SU-DHL-6 (cell line): ENCODE measurements around the gene ZNF212.
"Not testable (repeated sequence)": the region's sequence is repeated elsewhere in the genome, so short reads cannot be mapped to it uniquely, and the experiment has no call there.

Source experiments
- H2AFZ ChIP-seq: fragments of 200-600 bp; sonication (generic); 2 replicates; pipeline ENCODE4 v1.6.1; 2014; ENCODE audit warnings: low read depth, mild to moderate bottlenecking, moderate library complexity, mixed read lengths, antibody characterized with exemption, low read length; ENCODE audit not compliant: severe bottlenecking
- H3F3A ChIP-seq: fragments of 200-600 bp; shearing (Covaris generic); 2 replicates; pipeline ENCODE4 v1.6.0; 2016; ENCODE audit warnings: antibody characterized with exemption, mild to moderate bottlenecking; ENCODE audit not compliant: insufficient read depth
- H3K27ac ChIP-seq: fragments of 200-600 bp; sonication (generic); 2 replicates; pipeline ENCODE4 v1.5.1; 2016; ENCODE audit warnings: low read depth, mild to moderate bottlenecking, low read length, moderate library complexity, mixed read lengths
- H3K27me3 ChIP-seq: fragments of 200-600 bp; sonication (generic), shearing (Covaris generic); 2 replicates; pipeline ENCODE4 v1.6.0; 2014; ENCODE audit warnings: mild to moderate bottlenecking, low read length
- H3K36me3 ChIP-seq: fragments of 200-600 bp; sonication (generic); 2 replicates; pipeline ENCODE4 v1.6.1; 2014; ENCODE audit warnings: mild to moderate bottlenecking, low read length, mixed read lengths
- H3K4me2 ChIP-seq: fragments of 300-600, 200-600 bp; shearing (Covaris generic), sonication (generic); 2 replicates; pipeline ENCODE4 v1.6.0; 2014; ENCODE audit warnings: low read length, low read depth, mild to moderate bottlenecking; ENCODE audit not compliant: poor library complexity, severe bottlenecking
- H3K4me3 ChIP-seq: fragments of 200-600 bp; sonication (generic); 2 replicates; pipeline ENCODE4 v1.5.1; 2014; ENCODE audit warnings: antibody characterized with exemption, low read length, mild to moderate bottlenecking, mixed read lengths; ENCODE audit not compliant: insufficient read depth, poor library complexity, severe bottlenecking
- H3K79me2 ChIP-seq: fragments of 200-600 bp; sonication (generic); 2 replicates; pipeline ENCODE4 v1.6.1; 2014; ENCODE audit warnings: mild to moderate bottlenecking, low read length, moderate library complexity; ENCODE audit not compliant: insufficient read depth
- H3K9ac ChIP-seq: fragments of 200-600 bp; sonication (generic); 2 replicates; pipeline ENCODE4 v1.7.0; 2014; ENCODE audit warnings: mild to moderate bottlenecking, low read length
- H3K9me2 ChIP-seq: fragments of 200-600 bp; sonication (generic); replicated peaks from 2 replicates; pipeline ENCODE4 v1.6.1; 2014; ENCODE audit warnings: low read length; ENCODE audit not compliant: insufficient read depth
- H3K9me3 ChIP-seq: fragments of 200-600 bp; sonication (generic); 2 replicates; pipeline ENCODE4 v1.6.1; 2014; ENCODE audit warnings: low read length, mixed read lengths; ENCODE audit not compliant: insufficient read depth
- H4K20me1 ChIP-seq: fragments of 200-600 bp; sonication (generic); 2 replicates; pipeline ENCODE4 v1.6.1; 2014; ENCODE audit warnings: low read depth, mild to moderate bottlenecking, antibody characterized with exemption, low read length, moderate library complexity, mixed read lengths
- EZH2phosphoT487 ChIP-seq: fragments of 200-600 bp; sonication (generic), shearing (Covaris generic); conservative IDR thresholded peaks from 2 replicates; pipeline ENCODE4 v1.6.1; 2018; ENCODE audit warnings: mild to moderate bottlenecking, antibody characterized with exemption, low read length, moderate library complexity, mixed read lengths
- TF ChIP-seq, protein P1 (sequence below): fragments of 200-600 bp; sonication (generic); IDR thresholded peaks from one replicate; pipeline ENCODE4 v1.5.1; 2017; ENCODE audit warnings: antibody characterized with exemption, mild to moderate bottlenecking, low read length, moderate library complexity; ENCODE audit not compliant: insufficient read depth, poor library complexity, severe bottlenecking

Gene ZNF212

DNA sequence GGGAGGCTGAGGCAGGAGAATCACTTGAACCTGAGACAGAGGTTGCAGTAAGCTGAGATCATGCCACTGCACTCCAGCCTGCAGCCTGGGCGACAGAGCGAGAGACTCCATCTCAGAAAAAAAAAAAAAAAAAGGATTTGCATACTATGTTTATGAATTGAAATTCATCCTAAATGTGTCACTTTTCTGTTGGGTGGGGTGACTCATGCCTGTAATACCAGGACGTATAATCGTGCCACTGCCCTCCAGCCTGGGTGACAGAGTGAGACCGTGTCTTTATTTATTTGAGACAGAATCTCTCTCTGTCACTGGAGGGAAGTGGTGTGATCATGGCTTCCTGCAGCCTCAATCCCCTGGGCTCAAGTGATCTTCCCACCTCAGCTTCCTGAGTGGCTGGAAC lies 5.8 kb downstream of the ZNF212 start:
- Histone ChIP-seq H3K36me3 (no peaks in the 10 kb centered on the region), H3K9me2 (no peaks in the 10 kb centered on the region), H3K9me3 (no peaks in the 10 kb centered on the region), H3K4me3 (no peak overlapping the region), H2AFZ (no peak overlapping the region), H3F3A (no peaks in the 10 kb centered on the region), H3K27ac (no peak overlapping the region), H3K79me2 (peaks cover 52% of the 10 kb centered on the region), H3K27me3 (no peaks in the 10 kb centered on the region), H3K4me2 (no peak overlapping the region), H3K9ac (no peak overlapping the region), H4K20me1 (no peaks in the 10 kb centered on the region)
- TF ChIP-seq, protein P1, sequence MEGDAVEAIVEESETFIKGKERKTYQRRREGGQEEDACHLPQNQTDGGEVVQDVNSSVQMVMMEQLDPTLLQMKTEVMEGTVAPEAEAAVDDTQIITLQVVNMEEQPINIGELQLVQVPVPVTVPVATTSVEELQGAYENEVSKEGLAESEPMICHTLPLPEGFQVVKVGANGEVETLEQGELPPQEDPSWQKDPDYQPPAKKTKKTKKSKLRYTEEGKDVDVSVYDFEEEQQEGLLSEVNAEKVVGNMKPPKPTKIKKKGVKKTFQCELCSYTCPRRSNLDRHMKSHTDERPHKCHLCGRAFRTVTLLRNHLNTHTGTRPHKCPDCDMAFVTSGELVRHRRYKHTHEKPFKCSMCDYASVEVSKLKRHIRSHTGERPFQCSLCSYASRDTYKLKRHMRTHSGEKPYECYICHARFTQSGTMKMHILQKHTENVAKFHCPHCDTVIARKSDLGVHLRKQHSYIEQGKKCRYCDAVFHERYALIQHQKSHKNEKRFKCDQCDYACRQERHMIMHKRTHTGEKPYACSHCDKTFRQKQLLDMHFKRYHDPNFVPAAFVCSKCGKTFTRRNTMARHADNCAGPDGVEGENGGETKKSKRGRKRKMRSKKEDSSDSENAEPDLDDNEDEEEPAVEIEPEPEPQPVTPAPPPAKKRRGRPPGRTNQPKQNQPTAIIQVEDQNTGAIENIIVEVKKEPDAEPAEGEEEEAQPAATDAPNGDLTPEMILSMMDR = no peak
- TF ChIP-seq EZH2phosphoT487 = no peak

DNA sequence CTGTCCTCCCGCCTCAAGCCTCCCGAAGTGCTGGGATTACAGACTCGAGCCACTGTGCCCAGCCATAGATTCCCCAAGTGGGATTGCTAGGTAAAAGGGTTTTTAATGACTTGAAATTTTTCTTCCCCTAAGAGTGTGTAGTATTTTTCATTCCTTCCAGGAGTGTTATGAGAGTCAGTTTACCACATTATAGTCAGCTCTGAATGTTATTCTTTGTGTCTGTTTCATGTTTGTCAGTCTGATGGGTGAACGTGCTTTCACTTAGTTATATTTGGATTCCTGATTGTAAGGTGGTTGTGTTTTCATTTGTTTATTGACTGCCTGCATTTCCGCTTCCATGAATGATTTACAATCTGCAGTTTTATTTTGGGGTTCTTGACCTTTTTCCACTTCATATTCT lies 6.3 kb downstream of the ZNF212 start:
- H3K27me3 ChIP-seq = no peaks in the 10 kb centered on the region
- H3K4me2 ChIP-seq = no peak overlapping the region
- H3K27ac ChIP-seq = no peak overlapping the region
- H3K4me3 ChIP-seq = no peak overlapping the region
- H3K9ac ChIP-seq = no peak overlapping the region
- no peak overlapping the region for H2AFZ ChIP-seq
- H3K79me2 ChIP-seq = peaks cover 47% of the 10 kb centered on the region
- no peaks in the 10 kb centered on the region for H3K9me3 ChIP-seq
- TF ChIP-seq, protein P1 = no peak
- no peak for TF ChIP-seq EZH2phosphoT487
- no peaks in the 10 kb centered on the region for H3K36me3 ChIP-seq
- no peaks in the 10 kb centered on the region for H4K20me1 ChIP-seq
- no peaks in the 10 kb centered on the region for H3F3A ChIP-seq
- no peaks in the 10 kb centered on the region for H3K9me2 ChIP-seq

DNA sequence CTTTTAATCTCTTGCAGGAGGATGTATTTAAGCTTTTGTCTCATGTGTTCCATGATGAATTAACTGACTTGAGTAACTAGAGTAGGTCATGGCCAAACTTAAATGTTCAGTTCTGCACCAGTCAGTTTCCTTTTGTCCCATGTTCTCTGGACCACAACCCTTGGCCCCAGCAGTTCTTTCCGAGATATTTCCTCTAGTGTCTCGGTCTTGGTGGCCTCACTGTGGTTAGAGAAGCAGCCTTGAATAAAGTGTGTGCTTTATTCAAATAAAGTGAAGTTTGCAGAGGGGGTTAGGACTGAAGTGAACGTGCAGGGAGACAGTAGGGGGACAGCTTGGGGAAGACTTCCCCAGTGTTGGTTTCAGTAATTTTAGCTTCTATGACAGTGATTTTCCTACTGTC lies 9.3 kb downstream of the ZNF212 start:
- Histone ChIP-seq H3K9me2 (no peaks in the 10 kb centered on the region), H2AFZ (no peak overlapping the region), H3K27ac (no peak overlapping the region), H3K27me3 (no peaks in the 10 kb centered on the region), H3K4me2 (no peak overlapping the region), H3K79me2 (peaks cover 32% of the 10 kb centered on the region), H3K36me3 (0 out of 2 replicates have a peak, but pooled peaks cover 7% of the 10 kb centered on the region), H3K9ac (no peak overlapping the region), H3K4me3 (no peak overlapping the region), H3F3A (no peaks in the 10 kb centered on the region), H4K20me1 (no peaks in the 10 kb centered on the region), H3K9me3 (no peaks in the 10 kb centered on the region)
- TF ChIP-seq EZH2phosphoT487 = no peak
- TF ChIP-seq, protein P1 = no peak

GRCh38 chr7:149250151-149250550 lies 10.7 kb downstream of the ZNF212 start:
- not testable (repeated sequence) for H4K20me1 ChIP-seq, H3K4me2 ChIP-seq, H3K9me3 ChIP-seq, H3K9ac ChIP-seq, H3K9me2 ChIP-seq, H3K27me3 ChIP-seq, H3F3A ChIP-seq, H3K27ac ChIP-seq, H2AFZ ChIP-seq, H3K4me3 ChIP-seq
- Histone ChIP-seq H3K36me3 (0 out of 2 replicates have a peak, but pooled peaks cover 10% of the 10 kb centered on the region), H3K79me2 (peaks cover 26% of the 10 kb centered on the region)

GRCh38 chr7:149251518-149251917 lies 12.1 kb downstream of the ZNF212 start:
- H3K9ac ChIP-seq, H3K27me3 ChIP-seq, H2AFZ ChIP-seq, H4K20me1 ChIP-seq, H3K9me3 ChIP-seq, H3K27ac ChIP-seq, H3F3A ChIP-seq, H3K4me2 ChIP-seq, H3K9me2 ChIP-seq, H3K4me3 ChIP-seq: not testable (repeated sequence)
- Histone ChIP-seq H3K36me3 (0 out of 2 replicates have a peak, but pooled peaks cover 10% of the 10 kb centered on the region), H3K79me2 (peaks cover 13% of the 10 kb centered on the region)
